Measurements from ENCODE around the gene ZFP82.

GRCh38 chr19:36418287-36419001 lies at the start of gene ZFP82:
- TF ChIP-seq CTCF (IDR thresholded peaks at IDR 0.05) = no peak
- no peak for TF ChIP-seq REST (IDR thresholded peaks at IDR 0.05)
- TF ChIP-seq FOSL2 (IDR thresholded peaks at IDR 0.05) = no peak
- no peak for TF ChIP-seq FOSL2 (CRISPR knock-in tag; IDR thresholded peaks at IDR 0.05)
- TF ChIP-seq RAD21 (conservative IDR thresholded peaks at IDR 0.05 in 1 of 2, IDR thresholded peaks at IDR 0.05 in 1 of 2) = no peak
- no peak for TF ChIP-seq SMC3 (IDR thresholded peaks at IDR 0.05)
- no peak for TF ChIP-seq CBX2 (IDR thresholded peaks at IDR 0.05; ENCODE audit: borderline replicate concordance, low read depth)
